HS-27A (cell line): Measurements from ENCODE around the gene RPL7A.
"Not testable (repeated sequence)": the region's sequence is repeated elsewhere in the genome, so short reads cannot be mapped to it uniquely, and the experiment has no call there.

ENCODE experiments used
- DNase-seq: peaks from one replicate; pipeline ENCODE4 v3.0.0-alpha.2; 2012; ENCODE audit warnings: low read depth, missing footprints

Gene RPL7A

GRCh38 chr9:133347985-133348717 lies at the start of gene RPL7A, which contains the start of gene MED22:
RPL7A (plus strand) TSS chr9:133348218; CDS start chr9:133348244, 26 bp downstream.
MED22 (minus strand) TSS chr9:133348131; CDS start chr9:133346662, 1,469 bp downstream.
- DNase-seq: peak; percentile 71

- not testable (repeated sequence) for DNase-seq
These were observed 48.0 kb upstream of the RPL7A start for GRCh38 chr9:133299996-133300395.

DNA sequence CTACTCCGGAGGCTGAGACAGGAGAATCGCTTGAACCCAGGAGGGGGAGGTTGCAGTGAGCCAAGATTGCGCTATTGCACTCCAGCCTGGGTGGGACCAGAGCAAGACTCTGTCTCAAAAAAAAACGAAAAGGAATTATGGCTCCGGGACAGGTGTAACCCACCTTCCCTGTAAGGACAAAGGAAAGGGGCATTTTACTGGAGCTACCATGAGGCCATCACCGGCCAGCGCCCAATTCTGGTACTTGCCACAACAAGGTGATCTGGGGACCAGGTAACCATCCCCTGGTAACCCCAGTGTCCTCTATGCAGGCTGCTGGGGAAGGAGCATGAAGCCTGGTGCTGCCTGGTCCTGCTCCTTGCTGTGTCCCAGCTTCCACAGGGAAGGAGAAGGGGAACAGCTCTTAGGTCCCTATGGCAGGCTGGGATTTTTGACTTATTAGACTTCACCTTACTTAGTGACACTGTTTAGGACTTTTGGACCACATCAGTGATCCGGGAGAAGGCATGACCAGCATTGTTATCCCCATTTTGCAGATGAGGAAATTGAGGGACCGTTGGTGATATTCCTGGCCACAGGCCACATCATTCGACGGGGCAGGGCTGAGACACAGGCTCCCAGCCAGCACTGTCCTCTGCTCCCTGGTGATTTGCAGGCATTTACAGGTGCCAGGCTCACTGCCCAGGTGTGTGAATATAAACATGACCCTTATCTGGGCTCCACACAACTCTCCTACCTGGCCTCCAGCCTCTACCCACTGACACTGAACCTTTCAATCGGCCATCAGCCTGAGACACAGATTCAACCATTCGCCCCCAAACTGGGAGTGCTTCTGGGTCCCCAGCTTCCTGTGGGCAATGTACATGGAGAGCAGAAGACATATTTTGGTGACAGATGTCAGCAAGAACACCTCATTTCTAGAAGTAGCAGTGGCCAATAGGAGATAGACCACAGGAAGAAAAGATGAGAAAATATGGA lies 46.5 kb upstream of the RPL7A start:
- DNase-seq: no peak

- DNase-seq: no peak
These were observed 44.5 kb upstream of the RPL7A start for GRCh38 chr9:133303266-133304157.

GRCh38 chr9:133304158-133304470 lies 43.9 kb upstream of the RPL7A start:
- no peak for DNase-seq

- DNase-seq: no peak
These were observed 43.3 kb upstream of the RPL7A start for GRCh38 chr9:133304477-133305377.

GRCh38 chr9:133305731-133306130 lies 42.3 kb upstream of the RPL7A start:
- no peak for DNase-seq

- DNase-seq: no peak
These were observed 41.5 kb upstream of the RPL7A start for GRCh38 chr9:133306242-133307204.

DNA sequence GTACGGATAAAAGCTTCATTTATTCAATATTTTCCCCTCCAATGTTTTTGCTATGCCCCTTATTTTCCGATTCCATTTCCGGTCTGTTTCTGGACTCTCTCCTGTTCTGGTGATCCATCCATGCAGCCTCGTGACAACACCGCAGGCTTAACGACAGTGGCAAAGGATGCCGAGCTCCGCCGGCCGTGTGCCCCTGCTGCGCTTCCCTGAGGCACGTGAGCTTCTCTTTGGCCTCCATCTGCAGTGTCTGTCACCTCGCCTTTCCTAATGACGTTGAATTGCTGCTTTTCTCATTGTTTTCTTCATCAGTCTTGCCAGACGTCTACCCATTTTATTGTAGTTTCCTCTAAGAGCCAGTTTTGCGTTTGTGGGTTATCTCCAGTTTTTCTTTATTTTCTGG lies 40.7 kb upstream of the RPL7A start:
- DNase-seq: no peak

DNA sequence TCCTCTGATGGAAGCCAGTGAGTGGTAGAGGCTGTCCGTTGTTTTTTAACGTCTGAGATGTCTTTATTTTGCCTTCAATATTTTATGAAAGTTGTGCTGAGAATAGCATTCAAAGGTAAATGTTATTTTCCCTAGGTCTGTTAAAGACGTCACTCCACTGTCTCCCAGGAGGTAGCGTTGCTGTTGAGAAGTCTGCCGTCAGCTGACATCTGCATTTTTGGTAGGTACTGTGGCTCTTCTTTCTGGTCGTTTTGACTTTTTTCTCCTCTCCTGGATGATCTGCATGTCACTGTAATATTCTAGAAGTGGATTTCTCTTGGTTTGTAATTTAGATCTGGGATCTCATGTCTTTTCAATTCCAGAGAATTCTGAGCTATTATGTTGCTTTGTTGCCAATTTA lies 38.4 kb upstream of the RPL7A start:
- DNase-seq: no peak

- DNase-seq: no peak
These were observed 32.0 kb upstream of the RPL7A start for GRCh38 chr9:133315997-133316396.

- not testable (repeated sequence) for DNase-seq
These were observed 30.5 kb upstream of the RPL7A start for GRCh38 chr9:133317551-133317950.

- DNase-seq: no peak
These were observed 27.6 kb upstream of the RPL7A start for GRCh38 chr9:133320421-133320881.

DNA sequence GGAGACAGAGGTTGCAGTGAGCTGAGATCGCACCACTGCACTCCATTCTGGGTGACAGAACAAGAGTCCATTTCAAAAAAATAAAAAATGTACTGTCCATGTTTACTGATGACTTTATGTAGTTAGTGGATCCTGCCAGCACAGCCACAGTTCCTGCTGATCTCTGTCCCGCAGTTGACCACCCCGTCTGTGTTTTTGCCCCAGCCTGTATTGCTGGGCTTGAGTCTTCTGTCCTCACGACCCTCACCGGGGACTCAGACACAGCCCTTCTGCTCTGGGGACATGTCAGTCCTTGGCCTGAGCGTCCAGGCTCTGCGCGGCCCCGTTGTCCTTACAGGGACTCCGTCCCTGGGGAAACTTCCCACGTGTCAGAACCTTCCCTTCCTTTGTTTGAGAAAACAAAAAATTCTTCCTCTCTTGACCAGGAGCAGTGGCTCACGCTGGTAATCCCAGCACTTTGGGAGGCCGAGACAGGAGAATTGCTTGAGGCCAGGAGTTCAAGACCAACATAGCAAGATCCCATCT lies 26.5 kb upstream of the RPL7A start:
- DNase-seq: no peak

- DNase-seq: no peak
These were observed 25.3 kb upstream of the RPL7A start for GRCh38 chr9:133322701-133323100.

GRCh38 chr9:133323211-133323610 lies 24.8 kb upstream of the RPL7A start:
- DNase-seq: no peak

DNA sequence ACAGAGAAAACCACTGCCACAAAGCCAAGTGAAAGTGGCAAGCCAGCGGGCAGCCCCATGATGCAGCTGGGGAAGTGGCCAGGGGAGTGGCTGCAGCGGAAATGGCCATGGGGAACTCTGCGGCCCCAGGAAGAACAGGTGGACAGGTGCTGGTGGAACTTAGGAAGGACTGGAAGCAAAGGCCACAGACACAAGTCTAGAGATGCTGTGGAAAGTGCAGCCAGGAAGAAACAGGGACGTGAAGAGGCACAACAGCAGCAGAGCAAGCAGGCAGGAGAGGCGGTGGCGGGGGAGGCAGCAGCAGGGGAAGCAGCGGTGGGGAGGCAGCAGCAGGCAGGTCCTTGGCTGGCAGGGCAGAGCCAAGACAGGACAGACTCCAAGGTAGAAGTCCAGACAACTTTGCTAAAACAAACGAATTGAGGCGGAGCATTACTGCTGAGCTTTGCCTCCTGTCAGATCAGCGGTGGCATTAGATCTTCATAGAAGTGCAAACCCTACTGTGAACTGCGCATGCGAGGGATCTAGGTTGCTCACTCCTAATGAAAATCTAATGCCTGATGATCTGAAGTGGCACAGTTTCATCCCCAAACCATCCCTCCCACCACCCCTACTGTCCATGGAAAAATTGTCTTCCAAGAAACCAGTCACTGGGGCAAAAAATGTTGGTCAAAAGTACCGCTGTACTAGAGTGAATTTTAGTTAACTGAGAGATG lies 23.9 kb upstream of the RPL7A start:
- no peak for DNase-seq

- not testable (repeated sequence) for DNase-seq
These were observed 21.0 kb upstream of the RPL7A start for GRCh38 chr9:133327021-133327420.
